ENCODE results near the gene FBXW11. TPM values are rescaled to one million over a fixed set of nuclear protein-coding genes. Genes with fewer than 3 reads are reported as not detected.

The FBXW11 gene
- total RNA-seq, 4 donors from 2014 or later: 61.3 to 76.6 (median 70.2) TPM

- Histone ChIP-seq H3K4me3 (replicated peaks in 1 of 3) (no peak overlapping the region), H3K4me1 (peaks cover 23 to 28% of the 10 kb centered on the region in 2 donors), H3K9me3 (no peaks in the 10 kb centered on the region), H3K27me3 (no peaks in the 10 kb centered on the region), H3K27ac (peak overlapping the region in 1 of 3 donors; percentile 22), H3K36me3 (no peaks in the 10 kb centered on the region)
- TF ChIP-seq CTCF (IDR thresholded peaks at IDR 0.05) (no peak), POLR2A (IDR thresholded peaks at IDR 0.05) (no peak)
- 76 to 79% methylated on average over 5 of the region's 5 CpGs for WGBS, 2 donors
- DNase-seq: no peak
- intact Hi-C loops (cut with DNase I): no loop called here
These were observed 30.4 kb downstream of the FBXW11 start for GRCh38 chr5:171975877-171976667.

- no peak for TF ChIP-seq POLR2A (IDR thresholded peaks at IDR 0.05)
- TF ChIP-seq CTCF (IDR thresholded peaks at IDR 0.05): no peak
- H3K36me3 ChIP-seq: no peaks in the 10 kb centered on the region
- intact Hi-C loops (cut with DNase I): no loop called here
- H3K27me3 ChIP-seq: no peaks in the 10 kb centered on the region
- no peak overlapping the region for H3K4me3 ChIP-seq (replicated peaks in 1 of 3)
- H3K9me3 ChIP-seq: no peaks in the 10 kb centered on the region
- peak; percentile 26 to 45 for DNase-seq
- 66 to 69% methylated on average over 3 of the region's 3 CpGs for WGBS, 2 donors
- H3K27ac ChIP-seq: peak overlapping the region in 2 of 3 donors; percentile 6 to 22
- peaks cover 23 to 28% of the 10 kb centered on the region in 2 donors for H3K4me1 ChIP-seq
These were observed 31.1 kb downstream of the FBXW11 start for GRCh38 chr5:171975262-171975876.

GRCh38 chr5:171970826-171971225 is 35.6 kb downstream of the FBXW11 start:
- H3K4me1 ChIP-seq: peaks cover 17 to 18% of the 10 kb centered on the region in 2 donors
- H3K9me3 ChIP-seq: no peaks in the 10 kb centered on the region
- intact Hi-C loops (cut with DNase I): no loop called here

GRCh38 chr5:171969288-171969880 is 37.1 kb downstream of the FBXW11 start:
- Histone ChIP-seq H3K4me3 (replicated peaks in 1 of 3) (no peak overlapping the region), H3K9me3 (no peaks in the 10 kb centered on the region), H3K36me3 (no peaks in the 10 kb centered on the region), H3K4me1 (peaks cover 3 to 6% of the 10 kb centered on the region in 2 donors), H3K27me3 (no peaks in the 10 kb centered on the region), H3K27ac (no peak overlapping the region)
- TF ChIP-seq POLR2A (IDR thresholded peaks at IDR 0.05): no peak
- no peak for TF ChIP-seq CTCF (IDR thresholded peaks at IDR 0.05)
- intact Hi-C loops (cut with DNase I): no loop called here
- WGBS, 2 donors: 91 to 92% methylated on average over 4 of the region's 4 CpGs
- DNase-seq: no peak

More at GRCh38 chr5:171970826-171971225, 35.6 kb downstream of the FBXW11 start:
- no peak for DNase-seq
- H3K27ac ChIP-seq: no peak overlapping the region
- H3K36me3 ChIP-seq: no peaks in the 10 kb centered on the region
- H3K27me3 ChIP-seq: no peaks in the 10 kb centered on the region
- 85% methylated on average over 2 of the region's 2 CpGs for WGBS, 2 donors
- H3K4me3 ChIP-seq (replicated peaks in 1 of 3): no peak overlapping the region
- TF ChIP-seq CTCF (IDR thresholded peaks at IDR 0.05) (no peak), POLR2A (IDR thresholded peaks at IDR 0.05) (no peak)

Measured in thyroid gland (tissue), 4 donors.